ENCODE measurements around the gene P4HTM. TPM values are rescaled to one million over a fixed set of nuclear protein-coding genes. Genes with fewer than 3 reads are reported as not detected.
A peak's percentile ranks its signal among the peaks of the same experiment; 100 is the strongest.

The P4HTM gene
- total and polyA plus RNA-seq, 2 of the 8 experiments (the other 6 are each of a cell fraction or from before 2014, with no cell fraction given): 19.1 to 25.4 TPM

DNA sequence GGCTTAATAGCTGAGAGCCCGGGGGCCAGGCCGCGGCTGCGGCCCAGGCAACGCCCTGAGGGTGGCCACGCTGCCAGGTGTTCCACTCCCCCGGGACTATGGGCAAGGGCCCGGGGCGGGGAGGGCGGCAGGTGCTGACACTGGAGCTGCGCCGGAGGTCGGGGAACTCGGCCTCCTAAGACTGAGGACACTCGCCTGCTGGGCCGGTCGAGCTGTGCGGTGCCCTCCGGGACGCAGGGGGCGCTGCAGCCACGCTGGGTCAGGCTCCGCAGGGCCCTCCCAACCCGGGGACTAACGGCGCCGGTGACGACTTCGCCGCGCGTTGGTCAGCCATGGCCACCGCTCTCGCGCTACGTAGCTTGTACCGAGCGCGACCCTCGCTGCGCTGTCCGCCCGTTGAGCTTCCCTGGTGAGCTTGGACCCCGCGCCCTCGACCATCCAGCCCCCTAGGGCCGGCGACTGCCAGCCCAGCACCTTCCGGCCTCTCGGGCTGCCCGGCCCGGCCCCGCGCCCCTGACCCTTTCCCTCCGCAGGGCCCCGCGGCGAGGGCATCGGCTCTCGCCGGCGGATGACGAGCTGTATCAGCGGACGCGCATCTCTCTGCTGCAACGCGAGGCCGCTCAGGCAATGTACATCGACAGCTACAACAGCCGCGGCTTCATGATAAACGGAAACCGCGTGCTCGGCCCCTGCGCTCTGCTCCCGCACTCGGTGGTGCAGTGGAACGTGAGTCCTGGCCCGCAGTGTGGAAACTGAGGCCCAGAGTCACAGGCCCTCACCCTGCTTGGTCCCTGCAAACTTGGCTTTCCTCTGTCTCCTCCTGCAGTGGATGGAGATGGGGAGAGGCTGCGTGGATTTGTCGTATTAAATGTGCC lies 32.0 kb downstream of the P4HTM start, which contains the start of gene NDUFAF3 (continued):
- TF ChIP-seq, protein P1, sequence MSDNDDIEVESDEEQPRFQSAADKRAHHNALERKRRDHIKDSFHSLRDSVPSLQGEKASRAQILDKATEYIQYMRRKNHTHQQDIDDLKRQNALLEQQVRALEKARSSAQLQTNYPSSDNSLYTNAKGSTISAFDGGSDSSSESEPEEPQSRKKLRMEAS (IDR thresholded peaks at IDR 0.05): peak; percentile 80
- TF ChIP-seq CREB1 (IDR thresholded peaks at IDR 0.05): peak; percentile 83
- no peak for TF ChIP-seq EZH2 (IDR thresholded peaks at IDR 0.05; ENCODE audit: low read depth, low read length, severe bottlenecking)
- no peak for TF ChIP-seq RXRA (IDR thresholded peaks at IDR 0.05; ENCODE audit: insufficient read depth, low read depth, low read length)
- no peak for TF ChIP-seq CBX8 (IDR thresholded peaks at IDR 0.05; ENCODE audit: borderline replicate concordance, low read depth, low read length)
- TF ChIP-seq SIRT6 (IDR thresholded peaks at IDR 0.05; ENCODE audit: low read length): no peak
- no peak for TF ChIP-seq MAFK (IDR thresholded peaks at IDR 0.05; ENCODE audit: low read depth, low read length)
- peak; percentile 75; the same call in 1 of the 2 replicates for TF ChIP-seq EGR1 (IDR thresholded peaks at IDR 0.05; ENCODE audit: borderline replicate concordance, low read depth, low read length)
- TF ChIP-seq SP2 (IDR thresholded peaks at IDR 0.05; ENCODE audit: low read length): peak; percentile 61; the same call in 1 of the 2 replicates
- 0 out of 2 replicates have a peak, but pooled peaks have one; percentile 7 for TF ChIP-seq TCF12 (IDR thresholded peaks at IDR 0.05; ENCODE audit: low read depth, low read length)
- TF ChIP-seq CBX5 (IDR thresholded peaks at IDR 0.05; ENCODE audit: low read depth, low read length): no peak
- TF ChIP-seq YY1 (IDR thresholded peaks at IDR 0.05; ENCODE audit: low read depth, low read length): peak; percentile 89
- TF ChIP-seq, protein P2, sequence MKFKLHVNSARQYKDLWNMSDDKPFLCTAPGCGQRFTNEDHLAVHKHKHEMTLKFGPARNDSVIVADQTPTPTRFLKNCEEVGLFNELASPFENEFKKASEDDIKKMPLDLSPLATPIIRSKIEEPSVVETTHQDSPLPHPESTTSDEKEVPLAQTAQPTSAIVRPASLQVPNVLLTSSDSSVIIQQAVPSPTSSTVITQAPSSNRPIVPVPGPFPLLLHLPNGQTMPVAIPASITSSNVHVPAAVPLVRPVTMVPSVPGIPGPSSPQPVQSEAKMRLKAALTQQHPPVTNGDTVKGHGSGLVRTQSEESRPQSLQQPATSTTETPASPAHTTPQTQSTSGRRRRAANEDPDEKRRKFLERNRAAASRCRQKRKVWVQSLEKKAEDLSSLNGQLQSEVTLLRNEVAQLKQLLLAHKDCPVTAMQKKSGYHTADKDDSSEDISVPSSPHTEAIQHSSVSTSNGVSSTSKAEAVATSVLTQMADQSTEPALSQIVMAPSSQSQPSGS (IDR thresholded peaks at IDR 0.05; ENCODE audit: low read length): peak; percentile 55; the same call in 1 of the 2 replicates
- peak; percentile 92 for TF ChIP-seq TAF1 (IDR thresholded peaks at IDR 0.05; ENCODE audit: low read depth, low read length)
- TF ChIP-seq POLR2AphosphoS5 (IDR thresholded peaks at IDR 0.05; ENCODE audit: low read depth, low read length): peak; percentile 98
- peak; percentile 43 for TF ChIP-seq NANOG (IDR thresholded peaks at IDR 0.05; ENCODE audit: insufficient read depth, low read depth, low read length, poor library complexity, severe bottlenecking)
- peak; percentile 25 to 41; a peak in 3 of 4 replicates for TF ChIP-seq RAD21 (IDR thresholded peaks at IDR 0.05 in 1 of 2, conservative IDR thresholded peaks at IDR 0.05 in 1 of 2; ENCODE audit: low read depth in 2 of 2, low read length in 2 of 2)
- TF ChIP-seq ZNF274 (IDR thresholded peaks at IDR 0.05; ENCODE audit: borderline replicate concordance, extremely low read depth, low read length): no peak
- TF ChIP-seq HDAC6 (IDR thresholded peaks at IDR 0.05; ENCODE audit: low read depth, low read length): no peak
- TF ChIP-seq SUZ12 (IDR thresholded peaks at IDR 0.05; ENCODE audit: low read length): no peak
- peak; percentile 17; the same call in 1 of the 2 replicates for TF ChIP-seq GTF2F1 (IDR thresholded peaks at IDR 0.05; ENCODE audit: borderline replicate concordance, low read depth, low read length)

Measured in H1 (cell line).